GM23338 (cell line): ENCODE measurements around the gene TP53I13. TPM values are rescaled to one million over a fixed set of nuclear protein-coding genes. Genes with fewer than 3 reads are reported as not detected.

Source experiments
- ATAC-seq: fragments of 200-7000 bp; cut with Tn5 transposase; 3 replicates; pipeline ENCODE4 v1.9.1; 2020
- DNase-seq: peaks from one replicate; pipeline ENCODE4 v3.0.0-alpha.2; 2015; ENCODE audit warnings: low spot score
- H2AFZ ChIP-seq: fragments of 200-600 bp; sonication (generic); 2 replicates; pipeline ENCODE4 v1.8.0; 2016; ENCODE audit warnings: antibody characterized with exemption, mild to moderate bottlenecking, moderate library complexity
- H3F3A ChIP-seq: fragments of 200-600 bp; sonication (generic); replicated peaks from 2 replicates; pipeline ENCODE4 v1.8.0; 2017; ENCODE audit warnings: antibody characterized with exemption, mixed run types, low read depth
- H3K27ac ChIP-seq: fragments of 200-600 bp; sonication (generic); 2 replicates; pipeline ENCODE4 v1.6.1; 2016; ENCODE audit warnings: low read depth
- H3K27me3 ChIP-seq: fragments of 200-600 bp; sonication (generic); 2 replicates; pipeline ENCODE4 v1.8.0; 2016; ENCODE audit warnings: mild to moderate bottlenecking, mixed run types, moderate library complexity; ENCODE audit not compliant: insufficient read depth
- H3K36me3 ChIP-seq: fragments of 200-600 bp; sonication (generic); 2 replicates; pipeline ENCODE4 v1.8.0; 2016; ENCODE audit warnings: mild to moderate bottlenecking; ENCODE audit not compliant: insufficient read depth
- H3K4me1 ChIP-seq: fragments of 200-600 bp; sonication (generic); 2 replicates; pipeline ENCODE4 v1.8.0; 2016; ENCODE audit warnings: mild to moderate bottlenecking, moderate library complexity; ENCODE audit not compliant: insufficient read depth
- H3K4me2 ChIP-seq: fragments of 200-600 bp; sonication (generic); 2 replicates; pipeline ENCODE4 v1.7.1; 2017; ENCODE audit warnings: mixed run types
- H3K4me3 ChIP-seq: fragments of 200-600 bp; sonication (generic); 2 replicates; pipeline ENCODE4 v1.6.1; 2016; ENCODE audit warnings: mixed run types
- H3K79me2 ChIP-seq: fragments of 200-600 bp; sonication (generic); replicated peaks from 2 replicates; pipeline ENCODE4 v1.8.0; 2017; ENCODE audit warnings: mild to moderate bottlenecking; ENCODE audit not compliant: insufficient read depth
- H3K9me2 ChIP-seq: fragments of 200-600 bp; sonication (generic); 2 replicates; pipeline ENCODE4 v1.8.0; 2017; ENCODE audit not compliant: insufficient read depth
- H4K20me1 ChIP-seq: fragments of 200-600 bp; sonication (generic); replicated peaks from 2 replicates; pipeline ENCODE4 v1.8.0; 2017; ENCODE audit warnings: mild to moderate bottlenecking; ENCODE audit not compliant: insufficient read depth
- H3K27ac Mint-ChIP-seq: 2 replicates; pipeline ENCODE4 v1.8.0; 2020; ENCODE audit warnings: inconsistent platforms, mild to moderate bottlenecking, moderate library complexity, mixed read lengths
- H3K27me3 Mint-ChIP-seq: 3 replicates; pipeline ENCODE4 v1.8.0; 2022; ENCODE audit warnings: low read depth, mild to moderate bottlenecking, moderate library complexity, mixed read lengths, inconsistent platforms; ENCODE audit not compliant: insufficient read depth, poor library complexity
- H3K36me3 Mint-ChIP-seq: 3 replicates; pipeline ENCODE4 v1.8.0; 2021; ENCODE audit warnings: low read depth, mild to moderate bottlenecking, inconsistent platforms, moderate library complexity, mixed read lengths
- H3K4me1 Mint-ChIP-seq: 3 replicates; pipeline ENCODE4 v1.8.0; 2020; ENCODE audit warnings: mild to moderate bottlenecking, inconsistent platforms, mixed read lengths
- H3K4me3 Mint-ChIP-seq: 3 replicates; pipeline ENCODE4 v1.8.0; 2021; ENCODE audit warnings: moderate library complexity, mild to moderate bottlenecking, inconsistent platforms, mixed read lengths
- H3K9me3 Mint-ChIP-seq: 3 replicates; pipeline ENCODE4 v1.8.0; 2020; ENCODE audit warnings: moderate library complexity, mild to moderate bottlenecking, inconsistent platforms, mixed read lengths
- CREB1 ChIP-seq: fragments of 250-450 bp; sonication (Bioruptor Pico); IDR thresholded peaks from 2 replicates; pipeline ENCODE4 v1.5.0; 2020; ENCODE audit warnings: low read depth, mild to moderate bottlenecking, moderate library complexity
- CTCF ChIP-seq, 2 experiments: fragments of 200-600 bp in 1 of 2; sonication (generic) in 1 of 2; conservative IDR thresholded peaks; 2 replicates each; pipeline versions ENCODE4 v1.5.1 to v1.6.1; 2016 to 2017; ENCODE audit warnings: antibody characterized with exemption in 2 of 2, low read depth in 2 of 2, mild to moderate bottlenecking in 2 of 2, moderate library complexity in 1 of 2
- EZH2 ChIP-seq: fragments of 200-600 bp; sonication (generic); IDR thresholded peaks from one replicate; pipeline ENCODE4 v1.8.0; 2017; ENCODE audit warnings: antibody characterized with exemption, mild to moderate bottlenecking, low read depth; ENCODE audit not compliant: unreplicated experiment
- EZH2phosphoT487 ChIP-seq: fragments of 200-600 bp; sonication (generic); IDR thresholded peaks from one replicate; pipeline ENCODE4 v1.8.1; 2018; ENCODE audit warnings: antibody characterized with exemption; ENCODE audit not compliant: unreplicated experiment
- NANOG ChIP-seq: IDR thresholded peaks from 2 replicates; pipeline ENCODE4 v1.6.1; 2016; ENCODE audit warnings: antibody characterized with exemption, borderline replicate concordance
- POLR2AphosphoS5 ChIP-seq: IDR thresholded peaks from 2 replicates; pipeline ENCODE4 v1.6.1; 2016; ENCODE audit warnings: antibody characterized with exemption, low read depth
- REST ChIP-seq: IDR thresholded peaks from one replicate; pipeline ENCODE4 v1.6.1; 2018; ENCODE audit warnings: antibody characterized with exemption; ENCODE audit not compliant: unreplicated experiment
- ZNF114 ChIP-seq: fragments of 250-450 bp; sonication (Bioruptor Pico); IDR thresholded peaks from 2 replicates; pipeline ENCODE4 v1.5.0; 2020; ENCODE audit warnings: mild to moderate bottlenecking, moderate library complexity
- polyA plus RNA-seq: library from polyadenylated mRNA; unstranded; fragments of >200 nt; fragmentation: Nextera tagmentation; extraction: Ambion mirVana; gene quantifications from 2 replicates; pipeline ENCODE4 v1.2.1, GENCODE V29; 2016
- total RNA-seq: library from RNA; depleted of rRNA; stranded (reverse); fragments of >200 nt; shearing (Covaris generic); gene quantifications from 2 replicates; pipeline ENCODE4 v1.2.3, GENCODE V29; 2014

TP53I13 gene
- total and polyA plus RNA-seq, 2 experiments from 2014 or later: 21.0 to 38.9 TPM

- TF ChIP-seq CREB1 (CRISPR knock-in tag) (no peak), CTCF (conservative IDR thresholded peaks at IDR 0.05; ENCODE audit: low read depth in 2 of 2) (no peak), ZNF114 (CRISPR knock-in tag) (no peak)
These were observed 19.2 kb upstream of the TP53I13 start (continued) for GRCh38 chr17:29549177-29549923.

GRCh38 chr17:29555840-29556239 lies 12.7 kb upstream of the TP53I13 start:
- 0 out of 2 replicates have a peak, but pooled peaks cover 3% of the 10 kb centered on the region for H3F3A ChIP-seq
- no peak overlapping the region for H2AFZ ChIP-seq
- H3K27ac ChIP-seq: no peak overlapping the region
- DNase-seq (no peak), ATAC-seq (no peak)
- Mint-ChIP-seq H3K4me3 (no peak overlapping the region), H3K27me3 (peaks cover 8% of the 10 kb centered on the region), H3K9me3 (no peaks in the 10 kb centered on the region), H3K27ac (no peak overlapping the region), H3K4me1 (peaks cover 2% of the 10 kb centered on the region; the same call in 1 of the 3 replicates), H3K36me3 (no peaks in the 10 kb centered on the region; the same call in 2 of the 3 replicates)
- H3K4me3 ChIP-seq: no peak overlapping the region
- no peak overlapping the region for H3K4me2 ChIP-seq
- no peaks in the 10 kb centered on the region for H3K9me2 ChIP-seq
- no peaks in the 10 kb centered on the region for H3K36me3 ChIP-seq
- no peaks in the 10 kb centered on the region for H3K79me2 ChIP-seq
- peaks cover under 1% of the 10 kb centered on the region; the same call in 1 of the 2 replicates for H3K4me1 ChIP-seq
- no peak for TF ChIP-seq EZH2phosphoT487
- no peak for TF ChIP-seq REST
- no peak for TF ChIP-seq NANOG
- TF ChIP-seq ZNF114 (CRISPR knock-in tag): no peak
- no peak for TF ChIP-seq EZH2
- no peak for TF ChIP-seq POLR2AphosphoS5
- no peak for TF ChIP-seq CTCF (conservative IDR thresholded peaks at IDR 0.05; ENCODE audit: low read depth in 2 of 2)
- TF ChIP-seq CREB1 (CRISPR knock-in tag): no peak
- H3K27me3 ChIP-seq: no peaks in the 10 kb centered on the region
- H4K20me1 ChIP-seq: no peaks in the 10 kb centered on the region
